Measurements from ENCODE around the gene GUCY1A2.

DNA sequence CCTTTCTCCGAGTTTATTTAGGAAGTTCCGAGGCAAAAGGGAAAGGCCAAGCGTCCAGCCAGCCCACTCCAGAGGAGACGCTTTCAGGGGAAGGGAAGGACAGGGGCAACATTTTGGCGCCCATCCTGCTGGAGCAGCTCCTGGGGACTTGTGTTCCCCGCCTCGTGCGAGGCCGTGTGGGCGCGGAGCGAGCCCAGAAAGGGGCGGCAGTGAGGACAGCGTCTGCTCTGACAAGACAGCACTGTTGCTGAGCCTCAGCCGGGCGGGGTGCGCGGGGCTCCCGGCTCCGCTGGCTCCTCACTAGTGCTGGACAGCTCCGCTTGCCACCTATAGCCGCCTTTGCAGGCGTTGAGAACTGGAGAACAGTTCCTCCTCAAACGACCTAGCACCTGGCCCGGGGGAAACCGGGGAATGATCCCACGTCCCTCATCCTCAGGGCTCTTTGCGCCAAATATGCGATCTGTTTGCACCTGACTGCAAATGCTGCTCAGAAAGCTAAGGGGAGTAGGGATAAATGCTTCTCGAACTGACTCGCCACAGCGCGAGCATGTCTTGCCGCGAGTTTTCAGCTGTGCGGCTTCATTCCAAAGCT is 722 bp upstream of the GUCY1A2 start:
- TF ChIP-seq POLR2A (IDR thresholded peaks at IDR 0.05; ENCODE audit: low read depth) (no peak), POLR2AphosphoS5 (IDR thresholded peaks at IDR 0.05) (no peak)
- TF ChIP-seq, protein P1, sequence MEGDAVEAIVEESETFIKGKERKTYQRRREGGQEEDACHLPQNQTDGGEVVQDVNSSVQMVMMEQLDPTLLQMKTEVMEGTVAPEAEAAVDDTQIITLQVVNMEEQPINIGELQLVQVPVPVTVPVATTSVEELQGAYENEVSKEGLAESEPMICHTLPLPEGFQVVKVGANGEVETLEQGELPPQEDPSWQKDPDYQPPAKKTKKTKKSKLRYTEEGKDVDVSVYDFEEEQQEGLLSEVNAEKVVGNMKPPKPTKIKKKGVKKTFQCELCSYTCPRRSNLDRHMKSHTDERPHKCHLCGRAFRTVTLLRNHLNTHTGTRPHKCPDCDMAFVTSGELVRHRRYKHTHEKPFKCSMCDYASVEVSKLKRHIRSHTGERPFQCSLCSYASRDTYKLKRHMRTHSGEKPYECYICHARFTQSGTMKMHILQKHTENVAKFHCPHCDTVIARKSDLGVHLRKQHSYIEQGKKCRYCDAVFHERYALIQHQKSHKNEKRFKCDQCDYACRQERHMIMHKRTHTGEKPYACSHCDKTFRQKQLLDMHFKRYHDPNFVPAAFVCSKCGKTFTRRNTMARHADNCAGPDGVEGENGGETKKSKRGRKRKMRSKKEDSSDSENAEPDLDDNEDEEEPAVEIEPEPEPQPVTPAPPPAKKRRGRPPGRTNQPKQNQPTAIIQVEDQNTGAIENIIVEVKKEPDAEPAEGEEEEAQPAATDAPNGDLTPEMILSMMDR (IDR thresholded peaks at IDR 0.05) = no peak
